Keratinocyte (primary cell): ENCODE results near the gene HAND1. TPM values are rescaled to one million over a fixed set of nuclear protein-coding genes. Genes with fewer than 3 reads are reported as not detected.

Experiments used
- DNase-seq: peaks from one replicate; pipeline ENCODE4 v3.0.0-alpha.2; 2011; ENCODE audit warnings: low read depth, missing footprints, low spot score
- FAIRE-seq: peaks from 2 replicates; lab custom pipeline; 2011; peaks lifted over from hg19 to GRCh38; lab: Jason Lieb, UNC
- H2AFZ ChIP-seq: 2 replicates; pipeline ENCODE4 v1.6.0; 2012; ENCODE audit warnings: low read length, control low read depth, inconsistent platforms; ENCODE audit not compliant: control insufficient read depth
- H3K27ac ChIP-seq: 2 replicates; pipeline ENCODE4 v1.5.1; 2011; ENCODE audit warnings: low read length; ENCODE audit not compliant: control insufficient read depth, insufficient read depth
- H3K27me3 ChIP-seq: 3 replicates; pipeline ENCODE4 v1.6.0; 2011; ENCODE audit warnings: low read length; ENCODE audit not compliant: control insufficient read depth, insufficient read depth; ENCODE audit errors: extremely low read depth
- H3K36me3 ChIP-seq, 2 experiments: 2 replicates in 1 of 2; 3 replicates in 1 of 2; pipeline ENCODE4 v1.5.1; 2011; ENCODE audit warnings: low read length in 2 of 2, mild to moderate bottlenecking in 1 of 2; ENCODE audit not compliant: control insufficient read depth in 2 of 2, insufficient read depth in 2 of 2; ENCODE audit errors: extremely low read depth in 1 of 2
- H3K4me1 ChIP-seq: 3 replicates; pipeline ENCODE4 v1.5.1; 2011; ENCODE audit warnings: low read length; ENCODE audit not compliant: control insufficient read depth, insufficient read depth; ENCODE audit errors: extremely low read depth
- H3K4me2 ChIP-seq: 3 replicates; pipeline ENCODE4 v1.6.0; 2011; ENCODE audit warnings: low read depth, low read length; ENCODE audit not compliant: control insufficient read depth, insufficient read depth; ENCODE audit errors: extremely low read depth
- H3K4me3 ChIP-seq, 3 experiments: fragments of 200-600 bp in 1 of 3; sonication (generic) in 1 of 3; 2 replicates in 2 of 3; 3 replicates in 1 of 3; pipeline ENCODE4 v1.5.1; 2011 to 2016; ENCODE audit warnings: low read length in 3 of 3, mild to moderate bottlenecking in 3 of 3, control low read depth in 2 of 3, inconsistent platforms in 1 of 3, low read depth in 1 of 3, mixed read lengths in 1 of 3, mixed run types in 1 of 3, moderate library complexity in 1 of 3; ENCODE audit not compliant: control insufficient read depth in 2 of 3, insufficient read depth in 2 of 3; ENCODE audit errors: extremely low read depth in 1 of 3
- H3K79me2 ChIP-seq: 2 replicates; pipeline ENCODE4 v1.6.0; 2012; ENCODE audit warnings: low read length; ENCODE audit not compliant: control insufficient read depth, insufficient read depth
- H3K9ac ChIP-seq: 3 replicates; pipeline ENCODE4 v1.6.0; 2011; ENCODE audit warnings: low read length; ENCODE audit not compliant: control insufficient read depth, insufficient read depth; ENCODE audit errors: extremely low read depth
- H3K9me1 ChIP-seq: 3 replicates; pipeline ENCODE4 v1.6.0; 2011; ENCODE audit warnings: low read length; ENCODE audit not compliant: control insufficient read depth, insufficient read depth; ENCODE audit errors: extremely low read depth
- H3K9me3 ChIP-seq: 2 replicates; pipeline ENCODE4 v1.5.1; 2012; ENCODE audit warnings: low read depth, low read length; ENCODE audit not compliant: control insufficient read depth
- H4K20me1 ChIP-seq: 3 replicates; pipeline ENCODE4 v1.6.0; 2011; ENCODE audit warnings: low read length; ENCODE audit not compliant: control insufficient read depth, insufficient read depth; ENCODE audit errors: extremely low read depth
- CTCF ChIP-seq, 3 experiments: IDR thresholded peaks in 1 of 3; conservative IDR thresholded peaks in 1 of 3; optimal IDR thresholded peaks in 1 of 3; 2 replicates in 2 of 3; 3 replicates in 1 of 3; pipeline versions ENCODE3 to v1.5.1; 2011; ENCODE audit warnings: low read length in 3 of 3, mild to moderate bottlenecking in 3 of 3, moderate library complexity in 2 of 3, control low read depth in 1 of 3, inconsistent platforms in 1 of 3; ENCODE audit not compliant: insufficient read depth in 2 of 3; ENCODE audit errors: extremely low read depth in 1 of 3
- EZH2 ChIP-seq: IDR thresholded peaks from one replicate; pipeline ENCODE4 v1.6.1; 2012; ENCODE audit warnings: inconsistent platforms, mild to moderate bottlenecking, low read length, moderate library complexity
- dilution Hi-C: fragments of 300-500 bp; cut with MboI; formaldehyde crosslinking; loops from one replicate; pipeline ENCODE4 v1.7.0; 2020; ENCODE audit warnings: low sequenced_read_pairs; ENCODE audit not compliant: extremely low pct_ligation_motif_present
- polyA plus RNA-seq, 5 experiments: library from polyadenylated mRNA; depleted of rRNA in 3 of 5; stranded (reverse) in 3 of 5; stranded (forward) in 1 of 5; unstranded in 1 of 5; fragments of >200 nt; gene quantifications; 1 replicate in 1 of 5; 2 replicates in 3 of 5; 3 replicates in 1 of 5; pipeline versions ENCODE4 v1.2.1 to v1.2.3, GENCODE V29; 2011 to 2012; ENCODE audit warnings: missing spikeins in 2 of 5, low read depth in 1 of 5, low replicate concordance in 1 of 5

Gene HAND1
- polyA plus RNA-seq, 1 donor (not counting 4 experiments of a cell fraction or from before 2014, with no cell fraction given): not detected

- H3K4me3 ChIP-seq: no peak overlapping the region
- no peak overlapping the region for H3K27ac ChIP-seq
- no peak for FAIRE-seq
- H3K4me2 ChIP-seq: no peak overlapping the region
- no peaks in the 10 kb centered on the region for H3K9me1 ChIP-seq
- no peaks in the 10 kb centered on the region for H3K36me3 ChIP-seq
- H4K20me1 ChIP-seq: no peaks in the 10 kb centered on the region
- H2AFZ ChIP-seq: no peak overlapping the region
- no peak overlapping the region for H3K9ac ChIP-seq
- dilution Hi-C loops: no loop called here
- H3K27me3 ChIP-seq: peaks cover 56% of the 10 kb centered on the region
- no peaks in the 10 kb centered on the region for H3K79me2 ChIP-seq
- H3K9me3 ChIP-seq: no peaks in the 10 kb centered on the region
- peak; percentile 47 for TF ChIP-seq EZH2
- TF ChIP-seq CTCF (optimal IDR thresholded peaks at IDR 0.05 in 1 of 3, IDR thresholded peaks at IDR 0.05 in 1 of 3, conservative IDR thresholded peaks at IDR 0.05 in 1 of 3; ENCODE audit: extremely low read depth in 1 of 3, insufficient read depth in 2 of 3, low read length in 3 of 3): no peak
- DNase-seq: no peak
- no peaks in the 10 kb centered on the region for H3K4me1 ChIP-seq
These were observed 9.5 kb upstream of the HAND1 start for GRCh38 chr5:154487541-154487940.

DNA sequence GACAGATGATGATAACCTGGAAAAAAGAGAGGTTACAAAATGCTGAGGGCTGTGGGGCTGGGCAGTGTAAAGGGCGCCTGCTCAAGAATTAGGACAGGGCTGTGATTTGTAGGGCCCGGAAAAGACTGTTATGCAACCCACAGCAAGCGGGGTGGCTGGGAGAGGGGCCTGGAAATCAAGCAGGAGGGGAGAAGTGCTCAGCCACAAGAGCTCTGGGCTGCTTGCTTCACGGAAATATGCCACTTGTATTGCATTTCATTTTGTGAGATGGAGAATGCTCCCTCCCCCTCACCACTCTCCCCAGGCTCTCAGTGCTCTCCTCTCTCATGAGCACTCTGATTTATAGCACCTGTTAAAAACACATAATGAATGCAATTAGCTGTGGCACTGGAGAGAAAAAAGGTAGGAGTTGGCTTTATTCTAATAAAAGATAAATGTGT, 8.4 kb upstream of the HAND1 start:
- H3K4me3 ChIP-seq: no peak overlapping the region
- H3K27me3 ChIP-seq: peaks cover 67% of the 10 kb centered on the region
- H3K4me1 ChIP-seq: no peaks in the 10 kb centered on the region
- H3K9ac ChIP-seq: no peak overlapping the region
- no peaks in the 10 kb centered on the region for H3K9me3 ChIP-seq
- TF ChIP-seq CTCF (optimal IDR thresholded peaks at IDR 0.05 in 1 of 3, IDR thresholded peaks at IDR 0.05 in 1 of 3, conservative IDR thresholded peaks at IDR 0.05 in 1 of 3; ENCODE audit: extremely low read depth in 1 of 3, insufficient read depth in 2 of 3, low read length in 3 of 3) (no peak), EZH2 (no peak)
- no peak overlapping the region for H2AFZ ChIP-seq
- no peak overlapping the region for H3K4me2 ChIP-seq
- no peaks in the 10 kb centered on the region for H3K9me1 ChIP-seq
- DNase-seq (no peak), FAIRE-seq (no peak)
- H4K20me1 ChIP-seq: no peaks in the 10 kb centered on the region
- no peak overlapping the region for H3K27ac ChIP-seq
- dilution Hi-C loops: no loop called here
- H3K36me3 ChIP-seq: no peaks in the 10 kb centered on the region
- no peaks in the 10 kb centered on the region for H3K79me2 ChIP-seq
